Measurements from ENCODE around the gene GPRC5D. TPM values are rescaled to one million over a fixed set of nuclear protein-coding genes. Genes with fewer than 3 reads are reported as not detected.

GPRC5D gene
- total and polyA plus RNA-seq, 2 donors (not counting 1 experiment from before 2014, with no cell fraction given) = 0.35 TPM; not detected in 1

DNA sequence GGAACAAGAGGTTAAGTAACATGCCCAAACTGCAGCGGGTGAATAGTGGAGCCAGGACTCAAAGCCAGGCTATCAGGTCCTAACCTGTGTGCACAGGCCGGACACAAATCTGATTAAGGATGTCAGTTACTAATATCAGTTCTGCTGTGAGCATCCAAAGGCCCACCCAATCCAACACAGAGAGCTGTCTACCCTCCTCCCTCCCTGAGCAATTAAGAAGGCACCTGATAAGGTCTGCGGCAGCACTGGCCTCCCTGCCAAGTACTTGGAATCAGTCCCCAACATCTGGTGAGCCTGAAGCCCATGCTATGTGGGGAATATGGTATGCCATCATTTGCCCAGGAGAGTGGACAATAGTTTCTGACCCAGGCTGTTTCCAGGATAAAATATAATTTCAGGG is 44.2 kb upstream of the GPRC5D start:
- H3K27me3 ChIP-seq (ENCODE audit: control insufficient read depth, insufficient read depth, low read length) = no peaks in the 10 kb centered on the region
- TF ChIP-seq EZH2 (IDR thresholded peaks at IDR 0.05; ENCODE audit: low read length, missing control alignments) = no peak
- TF ChIP-seq, protein P1, sequence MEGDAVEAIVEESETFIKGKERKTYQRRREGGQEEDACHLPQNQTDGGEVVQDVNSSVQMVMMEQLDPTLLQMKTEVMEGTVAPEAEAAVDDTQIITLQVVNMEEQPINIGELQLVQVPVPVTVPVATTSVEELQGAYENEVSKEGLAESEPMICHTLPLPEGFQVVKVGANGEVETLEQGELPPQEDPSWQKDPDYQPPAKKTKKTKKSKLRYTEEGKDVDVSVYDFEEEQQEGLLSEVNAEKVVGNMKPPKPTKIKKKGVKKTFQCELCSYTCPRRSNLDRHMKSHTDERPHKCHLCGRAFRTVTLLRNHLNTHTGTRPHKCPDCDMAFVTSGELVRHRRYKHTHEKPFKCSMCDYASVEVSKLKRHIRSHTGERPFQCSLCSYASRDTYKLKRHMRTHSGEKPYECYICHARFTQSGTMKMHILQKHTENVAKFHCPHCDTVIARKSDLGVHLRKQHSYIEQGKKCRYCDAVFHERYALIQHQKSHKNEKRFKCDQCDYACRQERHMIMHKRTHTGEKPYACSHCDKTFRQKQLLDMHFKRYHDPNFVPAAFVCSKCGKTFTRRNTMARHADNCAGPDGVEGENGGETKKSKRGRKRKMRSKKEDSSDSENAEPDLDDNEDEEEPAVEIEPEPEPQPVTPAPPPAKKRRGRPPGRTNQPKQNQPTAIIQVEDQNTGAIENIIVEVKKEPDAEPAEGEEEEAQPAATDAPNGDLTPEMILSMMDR (conservative IDR thresholded peaks at IDR 0.05 in 1 of 2, IDR thresholded peaks at IDR 0.05 in 1 of 2; ENCODE audit: low read depth in 1 of 2, low read length in 2 of 2) = no peak
- no peak overlapping the region for H3K4me2 ChIP-seq (ENCODE audit: extremely low read depth, insufficient read depth, low read length)
- peaks cover 24% of the 10 kb centered on the region for H3K4me1 ChIP-seq (ENCODE audit: control insufficient read depth, extremely low read depth, insufficient read depth, low read length)
- no peaks in the 10 kb centered on the region for H4K20me1 ChIP-seq (ENCODE audit: control insufficient read depth, extremely low read depth, insufficient read depth, low read length)
- H3K79me2 ChIP-seq (ENCODE audit: control insufficient read depth, insufficient read depth, low read length) = peaks cover 55% of the 10 kb centered on the region
- H3K9me3 ChIP-seq (ENCODE audit: control insufficient read depth, insufficient read depth, low read depth, low read length) = no peaks in the 10 kb centered on the region
- H3K4me3 ChIP-seq (replicated peaks in 1 of 4; ENCODE audit: control extremely low read depth in 1 of 4, insufficient read depth in 1 of 4, low read depth in 3 of 4, low read length in 4 of 4) = peak overlapping the region in 1 of 4 experiments; percentile 21
- H3K36me3 ChIP-seq (ENCODE audit: control insufficient read depth, insufficient read depth, low read length) = no peaks in the 10 kb centered on the region
- no peak overlapping the region for H3K9ac ChIP-seq (ENCODE audit: insufficient read depth, low read length)
- no peak for DNase-seq (ENCODE audit: low read depth in 2 of 2)
- no peak overlapping the region for H2AFZ ChIP-seq (ENCODE audit: low read length)
- H3K27ac ChIP-seq (ENCODE audit: insufficient read depth, low read length) = no peak overlapping the region

DNA sequence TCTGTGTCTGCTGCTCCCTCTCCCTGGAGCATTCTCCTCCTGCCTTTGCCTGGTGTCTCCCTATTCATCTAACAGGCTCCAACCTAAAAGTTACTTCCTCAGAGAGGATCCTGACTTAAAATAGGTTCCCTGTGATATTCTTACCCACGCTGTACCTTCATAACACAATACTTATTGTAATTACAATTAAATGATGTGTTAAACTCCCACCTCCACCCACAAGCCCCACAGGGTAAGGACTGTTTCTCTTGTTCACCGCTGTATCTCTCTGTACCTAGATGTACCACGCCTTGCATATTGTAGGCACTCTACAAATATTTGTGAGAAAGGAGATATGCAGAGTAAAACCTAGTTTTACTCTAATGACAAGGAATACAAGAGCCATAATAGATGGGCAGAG is 43.1 kb upstream of the GPRC5D start:
- Histone ChIP-seq H3K9ac (ENCODE audit: insufficient read depth, low read length) (no peak overlapping the region), H3K4me2 (ENCODE audit: extremely low read depth, insufficient read depth, low read length) (no peak overlapping the region), H4K20me1 (ENCODE audit: control insufficient read depth, extremely low read depth, insufficient read depth, low read length) (no peaks in the 10 kb centered on the region), H3K4me3 (replicated peaks in 1 of 4; ENCODE audit: control extremely low read depth in 1 of 4, insufficient read depth in 1 of 4, low read depth in 3 of 4, low read length in 4 of 4) (no peak overlapping the region), H3K27me3 (ENCODE audit: control insufficient read depth, insufficient read depth, low read length) (no peaks in the 10 kb centered on the region), H3K27ac (ENCODE audit: insufficient read depth, low read length) (no peak overlapping the region), H3K4me1 (ENCODE audit: control insufficient read depth, extremely low read depth, insufficient read depth, low read length) (peaks cover 26% of the 10 kb centered on the region), H3K79me2 (ENCODE audit: control insufficient read depth, insufficient read depth, low read length) (peaks cover 59% of the 10 kb centered on the region), H3K9me3 (ENCODE audit: control insufficient read depth, insufficient read depth, low read depth, low read length) (no peaks in the 10 kb centered on the region), H2AFZ (ENCODE audit: low read length) (no peak overlapping the region), H3K36me3 (ENCODE audit: control insufficient read depth, insufficient read depth, low read length) (no peaks in the 10 kb centered on the region)
- TF ChIP-seq EZH2 (IDR thresholded peaks at IDR 0.05; ENCODE audit: low read length, missing control alignments) = no peak
- TF ChIP-seq, protein P1 (conservative IDR thresholded peaks at IDR 0.05 in 1 of 2, IDR thresholded peaks at IDR 0.05 in 1 of 2; ENCODE audit: low read depth in 1 of 2, low read length in 2 of 2) = no peak
- DNase-seq (ENCODE audit: low read depth in 2 of 2) = no peak

DNA sequence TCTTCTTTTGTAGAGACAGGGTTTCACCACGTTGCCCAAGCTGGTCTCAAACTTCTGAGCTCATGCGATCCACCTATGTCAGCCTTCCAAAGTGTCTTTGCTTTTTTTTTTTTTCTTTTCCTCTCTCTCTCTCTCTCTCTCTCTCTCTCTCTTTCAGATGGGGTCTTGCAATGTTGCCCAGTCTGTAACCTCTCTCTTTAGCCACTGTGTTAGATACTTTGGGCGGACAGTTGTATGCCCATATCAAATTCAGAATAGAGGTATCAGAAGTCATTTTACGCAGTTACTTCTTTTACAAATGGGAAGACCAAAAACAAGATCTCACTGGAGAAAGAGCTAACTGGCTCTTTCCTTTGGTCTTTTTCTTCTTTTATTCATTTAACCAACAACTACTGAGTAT is 41.4 kb upstream of the GPRC5D start:
- Histone ChIP-seq H3K9me3 (ENCODE audit: control insufficient read depth, insufficient read depth, low read depth, low read length) (no peaks in the 10 kb centered on the region), H3K79me2 (ENCODE audit: control insufficient read depth, insufficient read depth, low read length) (peaks cover 44% of the 10 kb centered on the region), H3K4me2 (ENCODE audit: extremely low read depth, insufficient read depth, low read length) (peak overlapping the region; percentile 72), H3K27me3 (ENCODE audit: control insufficient read depth, insufficient read depth, low read length) (no peaks in the 10 kb centered on the region), H2AFZ (ENCODE audit: low read length) (no peak overlapping the region), H3K9ac (ENCODE audit: insufficient read depth, low read length) (peak overlapping the region; percentile 18), H3K27ac (ENCODE audit: insufficient read depth, low read length) (peak overlapping the region; percentile 82), H3K4me3 (replicated peaks in 1 of 4; ENCODE audit: control extremely low read depth in 1 of 4, insufficient read depth in 1 of 4, low read depth in 3 of 4, low read length in 4 of 4) (peak overlapping the region; percentile 18 to 58 (median 35)), H3K36me3 (ENCODE audit: control insufficient read depth, insufficient read depth, low read length) (peaks cover 5% of the 10 kb centered on the region), H3K4me1 (ENCODE audit: control insufficient read depth, extremely low read depth, insufficient read depth, low read length) (peaks cover 25% of the 10 kb centered on the region), H4K20me1 (ENCODE audit: control insufficient read depth, extremely low read depth, insufficient read depth, low read length) (no peaks in the 10 kb centered on the region)
- TF ChIP-seq EZH2 (IDR thresholded peaks at IDR 0.05; ENCODE audit: low read length, missing control alignments) = no peak
- TF ChIP-seq, protein P1 (conservative IDR thresholded peaks at IDR 0.05 in 1 of 2, IDR thresholded peaks at IDR 0.05 in 1 of 2; ENCODE audit: low read depth in 1 of 2, low read length in 2 of 2) = no peak
- DNase-seq (ENCODE audit: low read depth in 2 of 2) = no peak

All from fibroblast of lung (primary cell).